SK-N-SH treated with all-trans-retinoic acid at 6 μM for 48 hours (cell line): ENCODE data around the gene NSD2.

Experiments used
- ATAC-seq: fragments of 200-7000 bp; cut with Tn5 transposase; 3 replicates; pipeline ENCODE4 v1.9.1; 2020; ENCODE audit warnings: mild to moderate bottlenecking, moderate library complexity
- ARNTL ChIP-seq: fragments of 450-650 bp; formaldehyde crosslinking; IDR thresholded peaks from 2 replicates; pipeline ENCODE4 v1.5.0; 2020; ENCODE audit warnings: low read depth, mild to moderate bottlenecking, moderate library complexity, borderline replicate concordance
- BACH2 ChIP-seq: fragments of 250-450 bp; sonication (Bioruptor Pico); IDR thresholded peaks from 2 replicates; pipeline ENCODE4 v1.9.0; 2021; ENCODE audit warnings: mild to moderate bottlenecking, borderline replicate concordance
- CSDC2 ChIP-seq: fragments of 250-450 bp; sonication (Bioruptor Pico); IDR thresholded peaks from 2 replicates; pipeline ENCODE4 v1.5.0; 2020; ENCODE audit warnings: mild to moderate bottlenecking, moderate library complexity
- ESRRG ChIP-seq: fragments of 250-450 bp; sonication (Bioruptor Pico); IDR thresholded peaks from 2 replicates; pipeline ENCODE4 v1.6.1; 2021; ENCODE audit warnings: mild to moderate bottlenecking
- GLIS3 ChIP-seq: fragments of 250-450 bp; sonication (Bioruptor Pico); IDR thresholded peaks from 2 replicates; pipeline ENCODE4 v1.5.0; 2020; ENCODE audit warnings: mild to moderate bottlenecking, moderate library complexity
- ISL1 ChIP-seq: fragments of 250-450 bp; sonication (Bioruptor Pico); IDR thresholded peaks from 2 replicates; pipeline ENCODE4 v2.1.2; 2022; ENCODE audit warnings: mild to moderate bottlenecking, moderate library complexity
- OSR1 ChIP-seq: fragments of 250-450 bp; sonication (Bioruptor Pico); IDR thresholded peaks from 2 replicates; pipeline ENCODE4 v1.8.0; 2022; ENCODE audit warnings: moderate library complexity, mild to moderate bottlenecking, inconsistent platforms
- PPARA ChIP-seq: fragments of 250-450 bp; sonication (Bioruptor Pico); IDR thresholded peaks from 2 replicates; pipeline ENCODE4 v1.5.0; 2020; ENCODE audit warnings: mild to moderate bottlenecking, borderline replicate concordance
- RARB ChIP-seq: fragments of 250-450 bp; sonication (Bioruptor Pico); IDR thresholded peaks from 2 replicates; pipeline ENCODE4 v1.8.0; 2021; ENCODE audit warnings: mild to moderate bottlenecking, moderate library complexity
- TOX ChIP-seq: fragments of 250-450 bp; sonication (Bioruptor Pico); IDR thresholded peaks from 2 replicates; pipeline ENCODE4 v1.8.0; 2021; ENCODE audit warnings: mild to moderate bottlenecking, moderate library complexity, borderline replicate concordance
- ZFP3 ChIP-seq: fragments of 250-450 bp; sonication (Bioruptor Pico); IDR thresholded peaks from 2 replicates; pipeline ENCODE4 v1.5.0; 2020; ENCODE audit warnings: mild to moderate bottlenecking, moderate library complexity
- ZFP30 ChIP-seq: fragments of 450-650 bp; formaldehyde crosslinking; IDR thresholded peaks from 2 replicates; pipeline ENCODE4 v1.5.0; 2022; ENCODE audit warnings: mild to moderate bottlenecking, moderate library complexity
- ZNF565 ChIP-seq: fragments of 450-650 bp; formaldehyde crosslinking; conservative IDR thresholded peaks from 2 replicates; pipeline ENCODE4 v1.5.0; 2020; ENCODE audit warnings: low read depth, mild to moderate bottlenecking, moderate library complexity
- ZNF70 ChIP-seq: fragments of 450-650 bp; formaldehyde crosslinking; IDR thresholded peaks from 2 replicates; pipeline ENCODE4 v1.5.0; 2020; ENCODE audit warnings: mild to moderate bottlenecking, moderate library complexity
- ZNF8 ChIP-seq: fragments of 450-650 bp; formaldehyde crosslinking; IDR thresholded peaks from 2 replicates; pipeline ENCODE4 v1.5.0; 2020; ENCODE audit warnings: mild to moderate bottlenecking, moderate library complexity
- TF ChIP-seq, protein P1 (sequence below): fragments of 250-450 bp; sonication (Bioruptor Pico); IDR thresholded peaks from 2 replicates; pipeline ENCODE4 v1.5.1; 2020; ENCODE audit warnings: low read depth, mild to moderate bottlenecking, moderate library complexity
- TF ChIP-seq, protein P2 (sequence below): fragments of 250-450 bp; sonication (Bioruptor Pico); IDR thresholded peaks from 2 replicates; pipeline ENCODE4 v1.5.0; 2020; ENCODE audit warnings: mild to moderate bottlenecking, moderate library complexity
- TF ChIP-seq, protein P3 (sequence below): fragments of 250-450 bp; sonication (Bioruptor Pico); IDR thresholded peaks from 2 replicates; pipeline ENCODE4 v1.8.0; 2020; ENCODE audit warnings: mild to moderate bottlenecking, moderate library complexity, borderline replicate concordance
- TF ChIP-seq, protein P4 (sequence below): fragments of 250-450 bp; sonication (Bioruptor Pico); IDR thresholded peaks from 2 replicates; pipeline ENCODE4 v1.5.1; 2021; ENCODE audit warnings: mild to moderate bottlenecking, moderate library complexity
- TF ChIP-seq, protein P5 (sequence below): fragments of 250-450 bp; sonication (Bioruptor Pico); IDR thresholded peaks from 2 replicates; pipeline ENCODE4 v1.8.0; 2021; ENCODE audit warnings: low read depth, mild to moderate bottlenecking, moderate library complexity, borderline replicate concordance

NSD2 gene

DNA sequence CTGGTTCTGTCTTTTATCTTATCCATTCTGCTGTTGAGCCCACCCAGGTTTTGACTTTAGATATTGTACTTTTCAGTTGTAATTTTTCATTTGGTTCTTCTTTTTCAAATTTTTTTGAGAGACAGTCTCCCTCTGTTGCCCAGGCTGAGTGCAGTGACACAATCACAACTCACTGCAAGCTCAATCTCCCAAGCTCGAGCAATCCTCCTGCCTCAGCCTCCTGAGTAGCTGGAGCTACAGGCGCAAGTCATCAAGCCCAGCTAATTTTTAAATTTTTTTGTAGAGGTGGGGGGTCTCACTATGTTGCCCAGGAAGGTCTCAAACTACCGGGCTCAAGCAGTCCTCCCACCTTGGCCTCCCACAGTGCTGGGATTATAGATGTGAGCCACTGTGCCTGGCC is 41.0 kb upstream of the NSD2 start (continued):
- TF ChIP-seq ARNTL (CRISPR knock-in tag), result no peak

DNA sequence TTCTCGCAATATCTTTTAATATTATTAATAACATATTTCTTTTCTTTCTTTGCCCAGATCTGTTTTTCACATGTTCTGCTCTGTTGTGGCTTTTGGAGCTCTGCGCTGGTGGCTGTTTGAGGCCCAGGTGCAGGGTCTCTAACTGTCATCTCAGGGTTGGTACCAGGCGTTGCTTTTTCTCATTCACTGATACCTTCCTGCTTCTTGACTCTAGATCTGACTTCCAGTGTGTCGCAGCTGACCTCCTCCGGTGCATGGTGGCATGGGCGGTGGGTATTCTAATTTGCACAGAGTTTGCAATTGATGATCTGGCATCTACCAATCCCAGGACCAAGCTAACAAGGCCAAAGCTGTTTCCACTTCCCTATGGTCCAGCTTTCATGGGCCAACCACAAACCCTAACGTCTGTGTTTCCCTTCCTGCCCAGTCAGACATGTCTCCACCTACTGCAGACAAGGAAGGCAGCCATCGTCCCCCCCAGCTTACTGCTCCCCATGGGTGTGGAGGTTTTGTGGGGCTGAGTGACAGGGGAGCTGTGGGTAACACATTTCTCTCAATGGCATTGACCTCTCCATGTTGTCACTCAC is 40.5 kb upstream of the NSD2 start:
- no peak for ATAC-seq
- TF ChIP-seq ESRRG (CRISPR knock-in tag) (no peak), ISL1 (CRISPR knock-in tag) (no peak), ZNF70 (no peak), ZNF8 (CRISPR knock-in tag) (no peak), ZNF565 (no peak), ZFP30 (CRISPR knock-in tag) (no peak), PPARA (no peak), RARB (no peak), CSDC2 (CRISPR knock-in tag) (no peak), BACH2 (CRISPR knock-in tag) (no peak), GLIS3 (no peak), ARNTL (CRISPR knock-in tag) (no peak), OSR1 (no peak)
- TF ChIP-seq, protein P1, sequence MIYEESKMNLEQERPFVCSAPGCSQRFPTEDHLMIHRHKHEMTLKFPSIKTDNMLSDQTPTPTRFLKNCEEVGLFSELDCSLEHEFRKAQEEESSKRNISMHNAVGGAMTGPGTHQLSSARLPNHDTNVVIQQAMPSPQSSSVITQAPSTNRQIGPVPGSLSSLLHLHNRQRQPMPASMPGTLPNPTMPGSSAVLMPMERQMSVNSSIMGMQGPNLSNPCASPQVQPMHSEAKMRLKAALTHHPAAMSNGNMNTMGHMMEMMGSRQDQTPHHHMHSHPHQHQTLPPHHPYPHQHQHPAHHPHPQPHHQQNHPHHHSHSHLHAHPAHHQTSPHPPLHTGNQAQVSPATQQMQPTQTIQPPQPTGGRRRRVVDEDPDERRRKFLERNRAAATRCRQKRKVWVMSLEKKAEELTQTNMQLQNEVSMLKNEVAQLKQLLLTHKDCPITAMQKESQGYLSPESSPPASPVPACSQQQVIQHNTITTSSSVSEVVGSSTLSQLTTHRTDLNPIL, result no peak
- TF ChIP-seq, protein P2, sequence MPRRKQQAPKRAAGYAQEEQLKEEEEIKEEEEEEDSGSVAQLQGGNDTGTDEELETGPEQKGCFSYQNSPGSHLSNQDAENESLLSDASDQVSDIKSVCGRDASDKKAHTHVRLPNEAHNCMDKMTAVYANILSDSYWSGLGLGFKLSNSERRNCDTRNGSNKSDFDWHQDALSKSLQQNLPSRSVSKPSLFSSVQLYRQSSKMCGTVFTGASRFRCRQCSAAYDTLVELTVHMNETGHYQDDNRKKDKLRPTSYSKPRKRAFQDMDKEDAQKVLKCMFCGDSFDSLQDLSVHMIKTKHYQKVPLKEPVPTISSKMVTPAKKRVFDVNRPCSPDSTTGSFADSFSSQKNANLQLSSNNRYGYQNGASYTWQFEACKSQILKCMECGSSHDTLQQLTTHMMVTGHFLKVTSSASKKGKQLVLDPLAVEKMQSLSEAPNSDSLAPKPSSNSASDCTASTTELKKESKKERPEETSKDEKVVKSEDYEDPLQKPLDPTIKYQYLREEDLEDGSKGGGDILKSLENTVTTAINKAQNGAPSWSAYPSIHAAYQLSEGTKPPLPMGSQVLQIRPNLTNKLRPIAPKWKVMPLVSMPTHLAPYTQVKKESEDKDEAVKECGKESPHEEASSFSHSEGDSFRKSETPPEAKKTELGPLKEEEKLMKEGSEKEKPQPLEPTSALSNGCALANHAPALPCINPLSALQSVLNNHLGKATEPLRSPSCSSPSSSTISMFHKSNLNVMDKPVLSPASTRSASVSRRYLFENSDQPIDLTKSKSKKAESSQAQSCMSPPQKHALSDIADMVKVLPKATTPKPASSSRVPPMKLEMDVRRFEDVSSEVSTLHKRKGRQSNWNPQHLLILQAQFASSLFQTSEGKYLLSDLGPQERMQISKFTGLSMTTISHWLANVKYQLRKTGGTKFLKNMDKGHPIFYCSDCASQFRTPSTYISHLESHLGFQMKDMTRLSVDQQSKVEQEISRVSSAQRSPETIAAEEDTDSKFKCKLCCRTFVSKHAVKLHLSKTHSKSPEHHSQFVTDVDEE (CRISPR knock-in tag), result no peak
- TF ChIP-seq, protein P3, sequence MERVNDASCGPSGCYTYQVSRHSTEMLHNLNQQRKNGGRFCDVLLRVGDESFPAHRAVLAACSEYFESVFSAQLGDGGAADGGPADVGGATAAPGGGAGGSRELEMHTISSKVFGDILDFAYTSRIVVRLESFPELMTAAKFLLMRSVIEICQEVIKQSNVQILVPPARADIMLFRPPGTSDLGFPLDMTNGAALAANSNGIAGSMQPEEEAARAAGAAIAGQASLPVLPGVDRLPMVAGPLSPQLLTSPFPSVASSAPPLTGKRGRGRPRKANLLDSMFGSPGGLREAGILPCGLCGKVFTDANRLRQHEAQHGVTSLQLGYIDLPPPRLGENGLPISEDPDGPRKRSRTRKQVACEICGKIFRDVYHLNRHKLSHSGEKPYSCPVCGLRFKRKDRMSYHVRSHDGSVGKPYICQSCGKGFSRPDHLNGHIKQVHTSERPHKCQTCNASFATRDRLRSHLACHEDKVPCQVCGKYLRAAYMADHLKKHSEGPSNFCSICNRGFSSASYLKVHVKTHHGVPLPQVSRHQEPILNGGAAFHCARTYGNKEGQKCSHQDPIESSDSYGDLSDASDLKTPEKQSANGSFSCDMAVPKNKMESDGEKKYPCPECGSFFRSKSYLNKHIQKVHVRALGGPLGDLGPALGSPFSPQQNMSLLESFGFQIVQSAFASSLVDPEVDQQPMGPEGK, result no peak
- TF ChIP-seq, protein P4, sequence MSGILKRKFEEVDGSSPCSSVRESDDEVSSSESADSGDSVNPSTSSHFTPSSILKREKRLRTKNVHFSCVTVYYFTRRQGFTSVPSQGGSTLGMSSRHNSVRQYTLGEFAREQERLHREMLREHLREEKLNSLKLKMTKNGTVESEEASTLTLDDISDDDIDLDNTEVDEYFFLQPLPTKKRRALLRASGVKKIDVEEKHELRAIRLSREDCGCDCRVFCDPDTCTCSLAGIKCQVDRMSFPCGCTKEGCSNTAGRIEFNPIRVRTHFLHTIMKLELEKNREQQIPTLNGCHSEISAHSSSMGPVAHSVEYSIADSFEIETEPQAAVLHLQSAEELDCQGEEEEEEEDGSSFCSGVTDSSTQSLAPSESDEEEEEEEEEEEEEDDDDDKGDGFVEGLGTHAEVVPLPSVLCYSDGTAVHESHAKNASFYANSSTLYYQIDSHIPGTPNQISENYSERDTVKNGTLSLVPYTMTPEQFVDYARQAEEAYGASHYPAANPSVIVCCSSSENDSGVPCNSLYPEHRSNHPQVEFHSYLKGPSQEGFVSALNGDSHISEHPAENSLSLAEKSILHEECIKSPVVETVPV (CRISPR knock-in tag), result no peak
- TF ChIP-seq, protein P5, sequence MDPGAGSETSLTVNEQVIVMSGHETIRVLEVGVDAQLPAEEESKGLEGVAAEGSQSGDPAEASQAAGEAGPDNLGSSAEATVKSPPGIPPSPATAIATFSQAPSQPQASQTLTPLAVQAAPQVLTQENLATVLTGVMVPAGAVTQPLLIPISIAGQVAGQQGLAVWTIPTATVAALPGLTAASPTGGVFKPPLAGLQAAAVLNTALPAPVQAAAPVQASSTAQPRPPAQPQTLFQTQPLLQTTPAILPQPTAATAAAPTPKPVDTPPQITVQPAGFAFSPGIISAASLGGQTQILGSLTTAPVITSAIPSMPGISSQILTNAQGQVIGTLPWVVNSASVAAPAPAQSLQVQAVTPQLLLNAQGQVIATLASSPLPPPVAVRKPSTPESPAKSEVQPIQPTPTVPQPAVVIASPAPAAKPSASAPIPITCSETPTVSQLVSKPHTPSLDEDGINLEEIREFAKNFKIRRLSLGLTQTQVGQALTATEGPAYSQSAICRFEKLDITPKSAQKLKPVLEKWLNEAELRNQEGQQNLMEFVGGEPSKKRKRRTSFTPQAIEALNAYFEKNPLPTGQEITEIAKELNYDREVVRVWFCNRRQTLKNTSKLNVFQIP (CRISPR knock-in tag), result no peak

DNA sequence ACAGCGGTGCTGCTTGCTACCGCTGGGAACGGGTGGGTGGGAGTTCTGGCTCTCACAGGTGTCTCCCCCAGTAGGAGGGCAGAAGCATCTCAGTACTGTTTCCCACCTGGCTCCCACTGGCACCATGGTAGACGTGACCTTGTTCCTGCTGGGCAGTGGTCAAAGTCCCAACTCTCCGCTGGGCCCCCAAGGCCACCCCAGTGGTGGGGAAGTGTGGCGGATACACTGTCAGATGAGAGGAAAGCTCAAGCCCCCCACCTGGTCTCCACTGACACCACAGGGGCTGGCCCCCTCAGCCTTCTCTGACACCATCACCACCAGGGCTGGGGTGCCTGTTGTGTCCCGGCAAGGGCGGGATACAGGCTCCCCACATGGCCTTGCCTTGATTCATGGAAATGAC is 39.9 kb upstream of the NSD2 start:
- TF ChIP-seq CSDC2 (CRISPR knock-in tag), result no peak
- TF ChIP-seq BACH2 (CRISPR knock-in tag), result no peak
- TF ChIP-seq OSR1, result no peak
- TF ChIP-seq ESRRG (CRISPR knock-in tag), result no peak
- TF ChIP-seq ZFP3 (CRISPR knock-in tag), result no peak
- no peak for TF ChIP-seq TOX (CRISPR knock-in tag)
- TF ChIP-seq, protein P1, result no peak
- TF ChIP-seq ZNF70, result no peak
- TF ChIP-seq ZFP30 (CRISPR knock-in tag), result no peak
- no peak for TF ChIP-seq RARB
- ATAC-seq, result no peak
